A673 (cell line): ENCODE data around the gene PRR30.

ENCODE experiments used
- EZH2 ChIP-seq: fragments of 200-600 bp; sonication (generic); IDR thresholded peaks from 2 replicates; pipeline ENCODE4 v1.6.1; 2017; ENCODE audit warnings: borderline replicate concordance, low read depth, mild to moderate bottlenecking, mixed read lengths, antibody characterized with exemption, low read length; ENCODE audit not compliant: poor library complexity, severe bottlenecking
- TF ChIP-seq, protein P1 (sequence below): fragments of 300-800, 200-600 bp; sonication (generic); conservative IDR thresholded peaks from 2 replicates; pipeline ENCODE4 v1.5.1; 2017; ENCODE audit warnings: low read depth, mild to moderate bottlenecking, antibody characterized with exemption, low read length, moderate library complexity, mixed read lengths

GRCh38 chr2:27105981-27106380, 33.2 kb downstream of the PRR30 start:
- TF ChIP-seq, protein P1, sequence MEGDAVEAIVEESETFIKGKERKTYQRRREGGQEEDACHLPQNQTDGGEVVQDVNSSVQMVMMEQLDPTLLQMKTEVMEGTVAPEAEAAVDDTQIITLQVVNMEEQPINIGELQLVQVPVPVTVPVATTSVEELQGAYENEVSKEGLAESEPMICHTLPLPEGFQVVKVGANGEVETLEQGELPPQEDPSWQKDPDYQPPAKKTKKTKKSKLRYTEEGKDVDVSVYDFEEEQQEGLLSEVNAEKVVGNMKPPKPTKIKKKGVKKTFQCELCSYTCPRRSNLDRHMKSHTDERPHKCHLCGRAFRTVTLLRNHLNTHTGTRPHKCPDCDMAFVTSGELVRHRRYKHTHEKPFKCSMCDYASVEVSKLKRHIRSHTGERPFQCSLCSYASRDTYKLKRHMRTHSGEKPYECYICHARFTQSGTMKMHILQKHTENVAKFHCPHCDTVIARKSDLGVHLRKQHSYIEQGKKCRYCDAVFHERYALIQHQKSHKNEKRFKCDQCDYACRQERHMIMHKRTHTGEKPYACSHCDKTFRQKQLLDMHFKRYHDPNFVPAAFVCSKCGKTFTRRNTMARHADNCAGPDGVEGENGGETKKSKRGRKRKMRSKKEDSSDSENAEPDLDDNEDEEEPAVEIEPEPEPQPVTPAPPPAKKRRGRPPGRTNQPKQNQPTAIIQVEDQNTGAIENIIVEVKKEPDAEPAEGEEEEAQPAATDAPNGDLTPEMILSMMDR: no peak
- TF ChIP-seq EZH2: no peak
